Amygdala (tissue), 56 donors: ENCODE measurements around the gene RNU1-2.
"Not testable (repeated sequence)": the region's sequence is repeated elsewhere in the genome, so short reads cannot be mapped to it uniquely, and the experiment has no call there.

Experiments
- DNase-seq, 56 donors: peaks; one replicate each; lab custom pipeline; 2025; lab: John Stamatoyannopoulos, UW

Gene RNU1-2

GRCh38 chr1:16905868-16906702 is 10.3 kb downstream of the RNU1-2 start:
- DNase-seq = peak in 1 of 56 donors; percentile 56

- DNase-seq = no peak
These were observed 11.1 kb downstream of the RNU1-2 start for GRCh38 chr1:16906873-16907272.

GRCh38 chr1:16907870-16908758 is 12.3 kb downstream of the RNU1-2 start:
- DNase-seq = no peak

- not testable (repeated sequence) for DNase-seq
These were observed 16.3 kb downstream of the RNU1-2 start for GRCh38 chr1:16911851-16912721.

- DNase-seq = peak in 2 of 56 donors; percentile 52 to 66
These were observed 17.0 kb downstream of the RNU1-2 start for GRCh38 chr1:16912742-16913141.

- peak in 6 of 56 donors; percentile 22 to 70 (median 58) for DNase-seq
These were observed 17.5 kb downstream of the RNU1-2 start for GRCh38 chr1:16913181-16913832.

- DNase-seq = peak; percentile 50 to 100 (median 95)
These were observed 18.3 kb downstream of the RNU1-2 start for GRCh38 chr1:16913833-16914662.

GRCh38 chr1:16914928-16915626 is 19.3 kb downstream of the RNU1-2 start:
- peak in 5 of 56 donors; percentile 21 to 66 (median 43) for DNase-seq

- DNase-seq = peak in 7 of 56 donors; percentile 18 to 52 (median 36)
These were observed 19.8 kb downstream of the RNU1-2 start for GRCh38 chr1:16915627-16915973.

- not testable (repeated sequence) for DNase-seq
These were observed 20.5 kb downstream of the RNU1-2 start for GRCh38 chr1:16916036-16916880.

- DNase-seq = no peak
These were observed 22.6 kb downstream of the RNU1-2 start for GRCh38 chr1:16918371-16918770.

- not testable (repeated sequence) for DNase-seq
These were observed 23.3 kb downstream of the RNU1-2 start for GRCh38 chr1:16918936-16919665.

- no peak for DNase-seq
These were observed 25.2 kb downstream of the RNU1-2 start for GRCh38 chr1:16920951-16921350.

- peak in 19 of 56 donors; percentile 10 to 63 (median 30) for DNase-seq
These were observed 25.8 kb downstream of the RNU1-2 start, which contains the start of gene CROCC for GRCh38 chr1:16921391-16922185. TSS of gene CROCC (plus strand) at chr1:16921931. CDS start at chr1:16922019, 88 bp downstream.

GRCh38 chr1:16922466-16922865 is 26.7 kb downstream of the RNU1-2 start:
- no peak for DNase-seq
